NT2/D1 (cell line): ENCODE results near the gene SPATA13.

ENCODE experiments used
- SUZ12 ChIP-seq: IDR thresholded peaks from 2 replicates; pipeline ENCODE4 v1.6.1; 2011; ENCODE audit not compliant: insufficient read length, insufficient read depth; ENCODE audit errors: extremely low read depth
- YY1 ChIP-seq: IDR thresholded peaks from 2 replicates; pipeline ENCODE4 v1.6.1; 2011; ENCODE audit not compliant: insufficient read length, insufficient read depth
- ZNF274 ChIP-seq: IDR thresholded peaks from 2 replicates; pipeline ENCODE4 v1.6.1; 2011; ENCODE audit warnings: mild to moderate bottlenecking, low read depth, low read length

DNA sequence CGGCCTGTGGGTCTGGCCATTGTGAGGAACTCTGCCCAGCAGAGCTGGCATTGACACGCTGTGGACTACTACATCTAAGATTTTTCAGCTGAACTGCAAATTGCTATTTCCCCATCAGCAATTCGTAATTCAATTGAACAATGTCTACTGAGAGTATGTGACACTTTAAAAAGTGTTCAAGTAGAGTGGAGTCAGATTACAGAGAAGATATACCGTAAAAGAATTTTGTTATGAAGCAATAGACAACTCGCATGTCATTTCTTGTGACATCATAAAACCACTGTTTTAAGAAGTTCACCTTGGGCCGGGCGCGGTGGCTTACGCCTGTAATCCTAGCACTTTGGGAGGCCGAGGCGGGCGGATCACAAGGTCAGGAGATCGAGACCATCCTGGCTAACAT, 116.3 kb downstream of the SPATA13 start:
- TF ChIP-seq YY1: no peak
- no peak for TF ChIP-seq SUZ12
- no peak for TF ChIP-seq ZNF274
